PFSK-1 (cell line): ENCODE results near the gene BPIFB3.

Experiments used
- FOXP2 ChIP-seq: optimal IDR thresholded peaks from 2 replicates; pipeline ENCODE3; 2011; ENCODE audit warnings: borderline replicate concordance, control low read depth, inconsistent platforms; ENCODE audit not compliant: insufficient read depth; ENCODE audit errors: extremely low read length, extremely low read depth
- POLR2AphosphoS5 ChIP-seq: IDR thresholded peaks from 2 replicates; pipeline ENCODE4 v1.6.1; 2012; ENCODE audit warnings: low read depth, mild to moderate bottlenecking, control low read depth, low read length, moderate library complexity
- REST ChIP-seq, 2 experiments: IDR thresholded peaks; 2 replicates each; pipeline versions ENCODE4 v1.6.1 to v1.8.0; 2011 to 2012; ENCODE audit warnings: low read depth in 2 of 2, low read length in 2 of 2, control low read depth in 1 of 2, inconsistent platforms in 1 of 2, mild to moderate bottlenecking in 1 of 2, moderate library complexity in 1 of 2; ENCODE audit not compliant: insufficient read depth in 1 of 2
- SIN3A ChIP-seq: IDR thresholded peaks from 2 replicates; pipeline ENCODE4 v1.6.1; 2012; ENCODE audit warnings: mild to moderate bottlenecking, low read length, moderate library complexity, borderline replicate concordance; ENCODE audit not compliant: insufficient read depth
- TAF1 ChIP-seq: IDR thresholded peaks from 2 replicates; pipeline ENCODE4 v1.6.1; 2012; ENCODE audit warnings: low read length, control low read depth, borderline replicate concordance; ENCODE audit not compliant: insufficient read depth

BPIFB3 gene

GRCh38 chr20:33062105-33062824, 8.6 kb downstream of the BPIFB3 start:
- TF ChIP-seq TAF1 (no peak), REST (IDR thresholded peaks at IDR 0.05; ENCODE audit: insufficient read depth in 1 of 2, low read depth in 2 of 2, low read length in 2 of 2) (no peak), POLR2AphosphoS5 (no peak), FOXP2 (no peak), SIN3A (no peak)

- TF ChIP-seq FOXP2 (no peak), POLR2AphosphoS5 (no peak), TAF1 (no peak), SIN3A (no peak), REST (IDR thresholded peaks at IDR 0.05; ENCODE audit: insufficient read depth in 1 of 2, low read depth in 2 of 2, low read length in 2 of 2) (no peak)
Measured at GRCh38 chr20:33062825-33063149, 9.1 kb downstream of the BPIFB3 start.

GRCh38 chr20:33063271-33063670, 9.6 kb downstream of the BPIFB3 start:
- TF ChIP-seq TAF1 = no peak
- TF ChIP-seq POLR2AphosphoS5 = no peak
- no peak for TF ChIP-seq FOXP2
- no peak for TF ChIP-seq SIN3A
- no peak for TF ChIP-seq REST (IDR thresholded peaks at IDR 0.05; ENCODE audit: insufficient read depth in 1 of 2, low read depth in 2 of 2, low read length in 2 of 2)

GRCh38 chr20:33064572-33065287, 11.0 kb downstream of the BPIFB3 start:
- TF ChIP-seq TAF1 = no peak

GRCh38 chr20:33065785-33066184, 12.1 kb downstream of the BPIFB3 start:
- TF ChIP-seq TAF1 (no peak), FOXP2 (no peak), REST (IDR thresholded peaks at IDR 0.05; ENCODE audit: insufficient read depth in 1 of 2, low read depth in 2 of 2, low read length in 2 of 2) (no peak), SIN3A (no peak), POLR2AphosphoS5 (no peak)
